ENCODE measurements around the gene SUPT6H. TPM values are rescaled to one million over a fixed set of nuclear protein-coding genes. Genes with fewer than 3 reads are reported as not detected.

Gene SUPT6H
- total RNA-seq, result 40.3 and 53.1 TPM in 2 replicates

GRCh38 chr17:28661635-28662526, at the start of gene SUPT6H, which contains the start of gene SDF2:
Gene SUPT6H (plus strand): TSS chr17:28662205. CDS start chr17:28673402, 11,197 bp downstream.
Gene SDF2 (minus strand): TSS chr17:28661906. CDS start chr17:28661876, 30 bp downstream.

GRCh38 chr17:28613931-28614381, 48.0 kb upstream of the SUPT6H start, which contains the start of gene RSKR:
Gene RSKR (minus strand): TSS chr17:28614185. CDS start chr17:28614161, 24 bp downstream.

GRCh38 chr17:28644787-28645575, 17.0 kb upstream of the SUPT6H start, which contains the start of gene BLTP2:
Gene BLTP2 (minus strand): TSS chr17:28645158. CDS start chr17:28645056, 102 bp downstream.

GRCh38 chr17:28711723-28712031, 49.7 kb downstream of the SUPT6H start, which contains the start of gene PROCA1:
Gene PROCA1 (minus strand): TSS chr17:28711888. CDS start chr17:28711660, 228 bp downstream.

GRCh38 chr17:28717578-28718332, 55.8 kb downstream of the SUPT6H start, which contains the start of gene RAB34:
Gene RAB34 (minus strand): TSS chr17:28717868. CDS start chr17:28717266, 602 bp downstream.

GRCh38 chr17:28726226-28726626, 64.2 kb downstream of the SUPT6H start, which contains the start of gene TLCD1:
Gene TLCD1 (minus strand): TSS chr17:28726233. CDS start chr17:28726097, 136 bp downstream.

GRCh38 chr17:28728364-28729200, 66.6 kb downstream of the SUPT6H start, which contains the start of gene NEK8:
Gene NEK8 (plus strand): TSS chr17:28728788. CDS start chr17:28728814, 26 bp downstream.

GRCh38 chr17:28743243-28744103, 81.5 kb downstream of the SUPT6H start, which contains the start of gene TRAF4:
Gene TRAF4 (plus strand): TSS chr17:28744011. CDS start chr17:28744113, 102 bp downstream.

Other genes starting within 250 kb of the SUPT6H start
- not detected in 2 replicates for gene SLC13A2, start 188.6 kb upstream of the SUPT6H start, total RNA-seq
- not detected in 2 replicates for gene FOXN1, start 155.9 kb upstream of the SUPT6H start, total RNA-seq
- gene UNC119, start 109.6 kb upstream of the SUPT6H start, total RNA-seq, result 22.5 and 23.4 TPM in 2 replicates
- 26.6 and 49.2 TPM in 2 replicates for gene PIGS, start 90.7 kb upstream of the SUPT6H start, total RNA-seq
- gene ALDOC, start 85.3 kb upstream of the SUPT6H start, total RNA-seq, result 35.7 and 53.3 TPM in 2 replicates
- gene SPAG5, start 63.2 kb upstream of the SUPT6H start, total RNA-seq, result 2.6 and 7.1 TPM in 2 replicates
- 2.0 and 3.8 TPM in 2 replicates for gene RSKR, start 48.0 kb upstream of the SUPT6H start, total RNA-seq
- gene BLTP2, start 17.0 kb upstream of the SUPT6H start, total RNA-seq, result 110 and 118 TPM in 2 replicates
- 77.9 and 90.4 TPM in 2 replicates for gene SDF2, start 299 bp upstream of the SUPT6H start, total RNA-seq
- gene PROCA1, start 49.7 kb downstream of the SUPT6H start, total RNA-seq, result 1.6 and 2.9 TPM in 2 replicates
- gene RAB34, start 55.7 kb downstream of the SUPT6H start, total RNA-seq, result 150 and 173 TPM in 2 replicates
- 733 and 1,314 TPM in 2 replicates for gene RPL23A, start 57.8 kb downstream of the SUPT6H start, total RNA-seq
- gene TLCD1, start 64.0 kb downstream of the SUPT6H start, total RNA-seq, result 3.3 and 6.1 TPM in 2 replicates
- 5.0 and 7.2 TPM in 2 replicates for gene NEK8, start 66.6 kb downstream of the SUPT6H start, total RNA-seq
- gene TRAF4, start 81.8 kb downstream of the SUPT6H start, total RNA-seq, result 23.8 and 26.6 TPM in 2 replicates
- 1.5 and 1.6 TPM in 2 replicates for gene FAM222B, start 180.6 kb downstream of the SUPT6H start, total RNA-seq
- gene ERAL1, start 192.8 kb downstream of the SUPT6H start, total RNA-seq, result 11.1 and 12.5 TPM in 2 replicates
- gene FLOT2, start 235.5 kb downstream of the SUPT6H start, total RNA-seq, result 35.5 and 42.6 TPM in 2 replicates
- gene DHRS13, start 240.9 kb downstream of the SUPT6H start, total RNA-seq, result 2.8 and 4.4 TPM in 2 replicates